ENCODE measurements around the gene PTPRN2.
"Not testable (repeated sequence)": the region's sequence is repeated elsewhere in the genome, so short reads cannot be mapped to it uniquely, and the experiment has no call there.

PTPRN2 gene

DNA sequence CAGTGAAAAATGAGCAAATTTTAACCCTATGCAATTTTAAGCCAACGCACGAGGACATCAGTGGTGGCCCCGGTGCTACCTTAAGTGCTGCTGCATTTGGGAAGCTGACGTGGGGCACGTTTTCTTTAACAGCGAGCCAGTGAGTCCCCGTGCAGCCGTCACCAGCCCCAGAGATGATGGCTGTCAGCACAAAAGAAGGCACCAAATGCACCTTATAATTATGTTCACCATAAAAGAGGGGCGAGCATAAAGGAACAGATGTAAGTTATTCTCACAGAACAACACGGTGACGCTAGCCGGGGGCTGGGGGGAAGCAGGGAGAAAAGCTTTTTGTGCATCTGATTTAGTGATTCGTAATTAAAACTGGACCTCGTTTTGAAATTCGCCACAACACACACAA lies 990.7 kb downstream of the PTPRN2 start:
- ChIA-PET POLR2A (no interaction called here), CTCF (interaction anchor here (0.7 kb wide), 1 partner anchor 356 kb away, joined by 3 read pairs; no protein-coding TSS in a partner anchor)
- DNase-seq (ENCODE audit: extremely low spot score), result no peak
- TF ChIP-seq BHLHE40 (IDR thresholded peaks at IDR 0.05; ENCODE audit: borderline replicate concordance) (no peak), FOXM1 (IDR thresholded peaks at IDR 0.05; ENCODE audit: borderline replicate concordance) (no peak), ARNT (IDR thresholded peaks at IDR 0.05) (no peak), LEF1 (IDR thresholded peaks at IDR 0.05; ENCODE audit: borderline replicate concordance) (no peak), SUZ12 (IDR thresholded peaks at IDR 0.05) (no peak), FOXA1 (IDR thresholded peaks at IDR 0.05) (no peak)

- POLR2A ChIA-PET, result no interaction called here
- no peak for TF ChIP-seq SP1 (IDR thresholded peaks at IDR 0.05)
- TF ChIP-seq FOXK2 (IDR thresholded peaks at IDR 0.05), result no peak
- TF ChIP-seq NFRKB (IDR thresholded peaks at IDR 0.05), result no peak
- TF ChIP-seq PKNOX1 (IDR thresholded peaks at IDR 0.05), result no peak
- TF ChIP-seq TARDBP (IDR thresholded peaks at IDR 0.05), result no peak
- TF ChIP-seq LEF1 (IDR thresholded peaks at IDR 0.05; ENCODE audit: borderline replicate concordance), result no peak
- TF ChIP-seq SUZ12 (IDR thresholded peaks at IDR 0.05), result no peak
- DNase-seq (ENCODE audit: extremely low spot score), result no peak
- CTCF ChIA-PET, result interaction anchor here (0.7 kb wide), 1 partner anchor 355 kb away, joined by 3 read pairs; no protein-coding TSS in a partner anchor
Measured at GRCh38 chr7:157596471-157596870, 991.2 kb downstream of the PTPRN2 start.

- ChIA-PET CTCF (no interaction called here), POLR2A (no interaction called here)
Measured at GRCh38 chr7:157596026-157596425, 991.6 kb downstream of the PTPRN2 start.

GRCh38 chr7:157595086-157595855 lies 992.4 kb downstream of the PTPRN2 start:
- POLR2A ChIA-PET, result no interaction called here
- no peak for DNase-seq (ENCODE audit: extremely low spot score)
- TF ChIP-seq ELF4 (IDR thresholded peaks at IDR 0.05) (no peak), FOXK2 (IDR thresholded peaks at IDR 0.05) (no peak), SUZ12 (IDR thresholded peaks at IDR 0.05) (no peak), FOXA1 (IDR thresholded peaks at IDR 0.05) (no peak), PKNOX1 (IDR thresholded peaks at IDR 0.05) (no peak), HDGF (IDR thresholded peaks at IDR 0.05; ENCODE audit: borderline replicate concordance) (no peak), ARNT (IDR thresholded peaks at IDR 0.05) (no peak), NFRKB (IDR thresholded peaks at IDR 0.05) (no peak), ZNF384 (IDR thresholded peaks at IDR 0.05) (no peak), TARDBP (IDR thresholded peaks at IDR 0.05) (no peak), BHLHE40 (IDR thresholded peaks at IDR 0.05; ENCODE audit: borderline replicate concordance) (no peak), L3MBTL2 (conservative IDR thresholded peaks at IDR 0.05) (no peak), CTBP1 (IDR thresholded peaks at IDR 0.05; ENCODE audit: borderline replicate concordance) (no peak), SP1 (IDR thresholded peaks at IDR 0.05) (no peak), LEF1 (IDR thresholded peaks at IDR 0.05; ENCODE audit: borderline replicate concordance) (no peak), FOXM1 (IDR thresholded peaks at IDR 0.05; ENCODE audit: borderline replicate concordance) (no peak)
- CTCF ChIA-PET, result no interaction called here

More at GRCh38 chr7:157596026-157596425, 991.6 kb downstream of the PTPRN2 start:
- TF ChIP-seq LEF1 (IDR thresholded peaks at IDR 0.05; ENCODE audit: borderline replicate concordance), result no peak
- no peak for DNase-seq (ENCODE audit: extremely low spot score)

GRCh38 chr7:157594306-157594705 lies 993.3 kb downstream of the PTPRN2 start:
- DNase-seq (ENCODE audit: extremely low spot score), result no peak
- POLR2A ChIA-PET, result no interaction called here
- TF ChIP-seq HDGF (IDR thresholded peaks at IDR 0.05; ENCODE audit: borderline replicate concordance) (no peak), FOXK2 (IDR thresholded peaks at IDR 0.05) (no peak), ELF4 (IDR thresholded peaks at IDR 0.05) (no peak), PKNOX1 (IDR thresholded peaks at IDR 0.05) (no peak), TARDBP (IDR thresholded peaks at IDR 0.05) (no peak)
- CTCF ChIA-PET, result no interaction called here

GRCh38 chr7:157593541-157593940 lies 994.1 kb downstream of the PTPRN2 start:
- ChIA-PET CTCF (no interaction called here), POLR2A (no interaction called here)
- no peak for DNase-seq (ENCODE audit: extremely low spot score)
- TF ChIP-seq ZNF384 (IDR thresholded peaks at IDR 0.05) (no peak), FOXA1 (IDR thresholded peaks at IDR 0.05) (no peak), BHLHE40 (IDR thresholded peaks at IDR 0.05; ENCODE audit: borderline replicate concordance) (no peak)

DNA sequence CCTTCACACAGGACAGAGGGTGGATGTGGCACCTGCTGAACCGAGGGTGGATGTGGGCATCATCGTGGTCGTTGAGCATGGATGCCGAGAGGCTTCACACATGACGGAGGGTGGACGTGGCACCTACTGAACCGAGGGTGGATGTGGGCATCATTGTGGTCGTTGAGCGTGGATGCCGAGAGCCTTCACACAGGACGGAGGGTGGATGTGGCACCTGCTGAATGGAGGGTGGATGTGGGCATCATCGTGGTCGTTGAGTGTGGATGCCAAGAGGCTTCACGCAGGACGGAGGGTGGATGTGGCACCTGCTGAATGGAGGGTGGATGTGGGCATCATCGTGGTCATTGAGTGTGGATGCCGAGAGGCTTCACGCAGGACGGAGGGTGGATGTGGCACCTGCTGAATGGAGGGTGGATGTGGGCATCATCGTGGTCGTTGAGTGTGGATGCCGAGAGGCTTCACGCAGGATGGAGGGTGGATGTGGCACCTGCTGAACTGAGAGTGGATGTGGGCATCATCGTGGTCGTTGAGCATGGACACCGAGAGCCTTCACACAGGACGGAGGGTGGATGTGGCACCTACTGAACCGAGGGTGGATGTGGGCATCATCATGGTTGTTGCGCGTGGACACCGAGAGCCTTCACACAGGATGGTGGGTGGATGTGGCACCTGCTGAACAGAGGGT lies 994.8 kb downstream of the PTPRN2 start:
- POLR2A ChIA-PET, CTCF ChIA-PET: not testable (repeated sequence)

More for the DNA sequence above, 994.8 kb downstream of the PTPRN2 start:
- not testable (repeated sequence) for DNase-seq (ENCODE audit: extremely low spot score)
